Heart right ventricle (tissue), 16 donors: ENCODE results near the gene GPR146. TPM values are rescaled to one million over a fixed set of nuclear protein-coding genes. Genes with fewer than 3 reads are reported as not detected.

Experiments used
- ATAC-seq, 8 donors: fragments of 200-7000 bp; cut with Tn5 transposase; one replicate each; pipeline ENCODE4 v1.9.1; 2020; ENCODE audit warnings: mild to moderate bottlenecking in 8 of 8, moderate library complexity in 8 of 8, moderate number of reproducible peaks in 1 of 8
- DNase-seq, 2 donors: peaks; one replicate each; pipeline ENCODE4 v3.0.0-alpha.2; 2020
- H3K27ac ChIP-seq, 10 donors: fragments of 200-600 bp; sonication (generic) in 2 of 10; one replicate each; pipeline versions ENCODE4 v1.5.0 to v1.8.0; 2020 to 2022; ENCODE audit warnings: mild to moderate bottlenecking in 3 of 10
- H3K27me3 ChIP-seq, 7 donors: fragments of 200-600 bp; one replicate each; pipeline ENCODE4 v1.8.0; 2021 to 2022; ENCODE audit warnings: mild to moderate bottlenecking in 2 of 7
- H3K36me3 ChIP-seq, 9 donors: fragments of 200-600 bp; sonication (generic) in 1 of 9; one replicate each; pipeline versions ENCODE4 v1.5.0 to v1.8.0; 2020 to 2022; ENCODE audit warnings: mild to moderate bottlenecking in 2 of 9
- H3K4me1 ChIP-seq, 9 donors: fragments of 200-600 bp; sonication (generic) in 1 of 9; one replicate each; pipeline versions ENCODE4 v1.5.0 to v1.8.0; 2020 to 2022; ENCODE audit warnings: mild to moderate bottlenecking in 4 of 9
- H3K4me3 ChIP-seq, 10 donors: fragments of 200-600 bp; sonication (generic) in 2 of 10; one replicate each; pipeline versions ENCODE4 v1.5.0 to v1.8.0; 2020 to 2022; ENCODE audit warnings: mild to moderate bottlenecking in 7 of 10, moderate library complexity in 2 of 10
- H3K9me3 ChIP-seq, 11 donors: fragments of 200-600 bp in 10 of 11; sonication (generic) in 2 of 11; one replicate each; pipeline versions ENCODE4 v1.5.0 to v1.8.0; 2013 to 2022; ENCODE audit warnings: mild to moderate bottlenecking in 2 of 11, control low read depth in 1 of 11, moderate library complexity in 1 of 11
- WGBS, 2 donors: extraction: QIAGEN DNeasy Blood & Tissue Kit; methylation state at CpG; one replicate each; pipeline ENCODE4 v1.1.7; 2013; ENCODE audit warnings: inconsistent platforms in 1 of 2; 5-methylcytosine and 5-hydroxymethylcytosine counted together
- intact Hi-C, 10 donors: fragments of 100-400 bp; cut with DNase I; formaldehyde crosslinking; loops; one replicate each; pipeline versions ENCODE4 v1.11.1 to v1.14.2; 2022
- polyA plus RNA-seq, 2 donors: library from polyadenylated mRNA; stranded (reverse); fragments of 200-250 nt; gene quantifications; one replicate each; pipeline ENCODE4 v1.2.3, GENCODE V29; 2013
- total RNA-seq, 10 donors: library from RNA; stranded (reverse); fragmentation: NEBNext Ultra II Directional in 3 of 10; extraction: Animal tissue kit (Norgen Biotek cat#: 25700) in 3 of 10; gene quantifications; one replicate each; pipeline versions ENCODE4 v1.2.1 to v1.2.4, GENCODE V29; 2021 to 2023
- TF ChIP-seq, protein P1 (sequence below), 9 donors: fragments of 200-600 bp; sonication (generic) in 2 of 9; IDR thresholded peaks; one replicate each; pipeline versions ENCODE4 v1.5.0 to v1.8.0; 2021 to 2022; ENCODE audit warnings: antibody characterized with exemption in 9 of 9, mild to moderate bottlenecking in 5 of 9, moderate library complexity in 1 of 9
- donor health status: Arrhythmogenic right ventricular cardiomyopathy.
- donor health status: ischemic (EF 13 %, LVEDD 7.1; RV severe dilation, severe dysfunction).
- donor health status: healthy with polysubstance abuse.
- donor health status: DM: no; HTN: yes; CAD: no.
- donor health status: DM: no; HTN: no; CAD: no.
- donor health status: ischemic (EF 25% LVEDD 6.9; RV normal size, moderate dysfunction).
- donor health status: ischemic (EF 25% LVEDD 5.7; RV mildly dilated, moderate dysfunction).
- donor health status: healthy.
- donor health status: DM: yes; HTN: yes; CAD: no.
- donor health status: Ischemic cardiomyopathy.
- donor health status: ischemic (EF 35%, LVEDD 5.7; RV mildly dilated, moderate dysfunction).
- donor health status: nonischemic (EF 11% LVEDD 7.7; RV severe dilation, severe dysfunction).
- donor health status: DM: yes; HTN: yes; CAD: no.
- donor health status: PGD.
- donor health status: ischemic (EF 29% LVEDD 5.4; RV normal size, mild dysfunction).
- donor health status: nonischemic (EF 23%, LVEDD 6.1; RV moderate dilation, normal function).

Gene GPR146
- total and polyA plus RNA-seq, 12 donors = 13.3 to 34.5 (median 22.7) TPM

DNA sequence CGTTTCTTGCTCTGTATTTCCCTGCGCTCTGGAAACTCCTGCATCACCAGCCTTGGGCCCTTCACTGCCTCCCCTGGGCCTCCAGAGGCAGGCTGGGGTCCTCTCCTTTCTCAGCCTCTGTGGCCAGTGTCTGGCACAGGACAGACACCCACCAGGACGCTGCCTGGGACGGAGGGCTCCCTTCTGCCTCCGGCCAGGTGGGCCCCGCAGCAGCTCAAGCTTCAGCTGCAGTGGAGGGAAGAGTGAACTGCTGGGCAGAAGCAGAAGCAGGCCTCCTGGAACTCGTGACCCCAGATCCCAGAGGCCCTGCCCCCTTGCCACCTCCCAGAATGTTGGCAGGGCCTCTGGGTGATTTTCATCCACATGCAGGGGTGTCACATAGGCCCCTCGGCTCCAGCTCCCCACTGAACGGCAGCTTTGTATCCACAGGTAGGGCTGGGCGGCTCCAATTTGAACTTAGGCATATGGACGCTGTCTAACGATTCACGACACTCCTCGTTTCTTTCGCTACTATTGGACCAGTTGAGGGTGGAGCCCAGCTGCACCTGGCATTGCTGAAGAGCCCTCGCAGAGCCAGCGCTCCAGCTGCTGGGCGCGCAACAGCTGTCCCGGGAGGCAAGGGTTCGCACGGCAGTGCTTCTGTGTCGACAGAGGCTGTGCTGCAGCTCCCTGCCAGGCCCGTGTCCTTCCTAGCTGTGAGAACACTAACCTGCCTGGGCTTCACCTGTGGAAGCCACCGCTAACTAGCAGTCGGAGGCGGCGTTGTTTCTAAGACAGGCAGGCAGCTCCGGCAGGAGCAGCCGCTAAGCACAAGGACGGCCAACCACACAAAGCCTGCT, 18.4 kb upstream of the GPR146 start:
- peaks cover 3 to 39% (median 19%) of the 10 kb centered on the region in 9 donors for H3K4me1 ChIP-seq
- H3K9me3 ChIP-seq = peaks cover 0 to 4% (median 0%) of the 10 kb centered on the region in 11 donors
- no peaks in the 10 kb centered on the region for H3K27me3 ChIP-seq
- intact Hi-C loops = loop anchor here in 2 of 10 donors (5.0 kb wide), 1 partner anchor 36 kb away; no protein-coding TSS in a partner anchor
- DNase-seq = no peak
- no peak for ATAC-seq
- 92 to 93% methylated on average over 31 of the region's 31 CpGs for WGBS, 2 donors
- no peak overlapping the region for H3K4me3 ChIP-seq
- peaks cover 0 to 25% (median 0%) of the 10 kb centered on the region in 9 donors for H3K36me3 ChIP-seq
- TF ChIP-seq, protein P1, sequence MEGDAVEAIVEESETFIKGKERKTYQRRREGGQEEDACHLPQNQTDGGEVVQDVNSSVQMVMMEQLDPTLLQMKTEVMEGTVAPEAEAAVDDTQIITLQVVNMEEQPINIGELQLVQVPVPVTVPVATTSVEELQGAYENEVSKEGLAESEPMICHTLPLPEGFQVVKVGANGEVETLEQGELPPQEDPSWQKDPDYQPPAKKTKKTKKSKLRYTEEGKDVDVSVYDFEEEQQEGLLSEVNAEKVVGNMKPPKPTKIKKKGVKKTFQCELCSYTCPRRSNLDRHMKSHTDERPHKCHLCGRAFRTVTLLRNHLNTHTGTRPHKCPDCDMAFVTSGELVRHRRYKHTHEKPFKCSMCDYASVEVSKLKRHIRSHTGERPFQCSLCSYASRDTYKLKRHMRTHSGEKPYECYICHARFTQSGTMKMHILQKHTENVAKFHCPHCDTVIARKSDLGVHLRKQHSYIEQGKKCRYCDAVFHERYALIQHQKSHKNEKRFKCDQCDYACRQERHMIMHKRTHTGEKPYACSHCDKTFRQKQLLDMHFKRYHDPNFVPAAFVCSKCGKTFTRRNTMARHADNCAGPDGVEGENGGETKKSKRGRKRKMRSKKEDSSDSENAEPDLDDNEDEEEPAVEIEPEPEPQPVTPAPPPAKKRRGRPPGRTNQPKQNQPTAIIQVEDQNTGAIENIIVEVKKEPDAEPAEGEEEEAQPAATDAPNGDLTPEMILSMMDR (IDR thresholded peaks at IDR 0.05) = no peak
- H3K27ac ChIP-seq = no peak overlapping the region

DNA sequence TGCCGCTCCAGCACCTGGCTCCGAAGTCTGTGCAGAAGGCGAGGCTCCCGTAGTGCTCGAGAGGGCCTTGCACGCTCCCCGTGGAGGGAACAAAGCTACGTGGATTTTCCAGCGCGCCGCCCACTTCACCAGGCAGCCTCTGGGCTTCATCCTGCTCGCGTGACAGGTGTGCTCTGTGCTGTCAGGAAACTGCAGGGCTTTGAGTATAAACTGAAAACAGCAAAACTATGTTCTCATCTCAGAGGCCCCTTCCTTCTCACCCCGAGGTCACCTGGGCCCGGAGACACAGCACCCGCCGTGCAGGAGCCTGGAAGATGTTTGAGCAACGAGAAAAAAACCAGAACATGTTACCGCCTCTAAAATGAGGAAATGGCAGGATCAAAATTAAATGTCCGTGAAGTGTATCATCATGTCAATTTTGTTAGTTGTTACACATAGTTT, 17.6 kb upstream of the GPR146 start:
- Histone ChIP-seq H3K9me3 (no peaks in the 10 kb centered on the region), H3K27ac (peak overlapping the region in 2 of 10 donors; percentile 91 to 92), H3K36me3 (peaks cover 0 to 25% (median 0%) of the 10 kb centered on the region in 9 donors), H3K27me3 (no peaks in the 10 kb centered on the region), H3K4me3 (peak overlapping the region in 7 of 10 donors; percentile 68 to 92 (median 73)), H3K4me1 (peaks cover 3 to 39% (median 19%) of the 10 kb centered on the region in 9 donors)
- no peak for DNase-seq
- WGBS, 2 donors = 92 to 94% methylated on average over 20 of the region's 20 CpGs
- ATAC-seq = no peak
- TF ChIP-seq, protein P1 (IDR thresholded peaks at IDR 0.05) = no peak
- intact Hi-C loops = loop anchor here in 2 of 10 donors (5.0 kb wide), 1 partner anchor 36 kb away; no protein-coding TSS in a partner anchor

DNA sequence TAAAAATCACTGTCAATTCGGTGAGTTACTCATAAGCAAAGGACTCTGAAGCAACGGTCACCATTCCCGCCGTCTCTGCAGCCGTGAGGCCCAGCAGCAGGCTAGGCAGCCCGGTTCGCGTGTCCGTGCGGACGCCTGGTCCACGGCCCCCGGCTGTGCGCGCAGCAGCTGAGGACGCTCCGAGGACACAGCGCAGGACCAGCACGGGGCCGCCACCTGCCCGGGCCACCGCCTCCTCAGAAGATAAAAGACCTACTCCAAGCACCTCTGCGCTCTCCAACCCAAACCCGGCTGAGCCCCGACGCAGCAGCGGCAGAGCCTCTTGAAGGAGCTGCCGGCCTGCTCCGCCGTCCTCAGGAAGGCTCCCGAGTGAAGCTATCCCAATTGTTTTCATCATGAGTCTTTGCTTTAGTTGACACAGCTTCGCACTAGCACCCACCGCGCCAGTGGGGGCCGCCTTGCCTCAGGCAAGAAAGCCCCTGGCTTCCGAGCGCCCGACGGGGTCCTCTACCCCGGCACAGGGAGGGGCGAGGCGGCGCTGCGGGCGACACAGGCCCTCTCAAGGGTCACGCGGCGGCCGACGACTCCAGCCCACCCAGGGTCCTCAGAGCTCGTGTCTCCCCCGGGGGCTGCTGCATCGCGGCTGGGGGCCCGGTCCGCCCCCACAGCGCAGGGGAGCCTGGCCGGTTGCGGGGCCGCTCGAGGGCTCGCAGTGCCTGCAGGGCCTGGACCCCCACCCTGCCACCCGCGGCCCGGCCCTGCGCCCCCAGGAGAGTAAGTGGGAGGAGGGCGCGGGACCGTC, 16.9 kb upstream of the GPR146 start:
- peak overlapping the region; percentile 49 to 95 (median 76) for H3K4me3 ChIP-seq
- ATAC-seq = peak in 3 of 8 donors; percentile 0 to 13 (median 12)
- WGBS, 2 donors = 15 to 18% methylated on average over 67 to 69 of the region's 69 CpGs
- intact Hi-C loops = loop anchor here in 2 of 10 donors (5.0 kb wide), 1 partner anchor 35 kb away; no protein-coding TSS in a partner anchor
- DNase-seq = no peak
- H3K4me1 ChIP-seq = peaks cover 3 to 39% (median 19%) of the 10 kb centered on the region in 9 donors
- H3K27me3 ChIP-seq = no peaks in the 10 kb centered on the region
- H3K36me3 ChIP-seq = peaks cover 0 to 25% (median 0%) of the 10 kb centered on the region in 9 donors
- no peaks in the 10 kb centered on the region for H3K9me3 ChIP-seq
- H3K27ac ChIP-seq = peak overlapping the region; percentile 69 to 94 (median 92)
- TF ChIP-seq, protein P1 (IDR thresholded peaks at IDR 0.05) = no peak
